HG03064 (cell line): ENCODE data around the gene EIF3L.
A peak's percentile ranks its signal among the peaks of the same experiment; 100 is the strongest.

Experiments
- ATAC-seq: cut with Tn5 transposase; IDR thresholded peaks from one replicate; pipeline ENCODE4 v1.9.1; 2021; ENCODE audit warnings: low read depth; ENCODE audit not compliant: unreplicated experiment

EIF3L gene

DNA sequence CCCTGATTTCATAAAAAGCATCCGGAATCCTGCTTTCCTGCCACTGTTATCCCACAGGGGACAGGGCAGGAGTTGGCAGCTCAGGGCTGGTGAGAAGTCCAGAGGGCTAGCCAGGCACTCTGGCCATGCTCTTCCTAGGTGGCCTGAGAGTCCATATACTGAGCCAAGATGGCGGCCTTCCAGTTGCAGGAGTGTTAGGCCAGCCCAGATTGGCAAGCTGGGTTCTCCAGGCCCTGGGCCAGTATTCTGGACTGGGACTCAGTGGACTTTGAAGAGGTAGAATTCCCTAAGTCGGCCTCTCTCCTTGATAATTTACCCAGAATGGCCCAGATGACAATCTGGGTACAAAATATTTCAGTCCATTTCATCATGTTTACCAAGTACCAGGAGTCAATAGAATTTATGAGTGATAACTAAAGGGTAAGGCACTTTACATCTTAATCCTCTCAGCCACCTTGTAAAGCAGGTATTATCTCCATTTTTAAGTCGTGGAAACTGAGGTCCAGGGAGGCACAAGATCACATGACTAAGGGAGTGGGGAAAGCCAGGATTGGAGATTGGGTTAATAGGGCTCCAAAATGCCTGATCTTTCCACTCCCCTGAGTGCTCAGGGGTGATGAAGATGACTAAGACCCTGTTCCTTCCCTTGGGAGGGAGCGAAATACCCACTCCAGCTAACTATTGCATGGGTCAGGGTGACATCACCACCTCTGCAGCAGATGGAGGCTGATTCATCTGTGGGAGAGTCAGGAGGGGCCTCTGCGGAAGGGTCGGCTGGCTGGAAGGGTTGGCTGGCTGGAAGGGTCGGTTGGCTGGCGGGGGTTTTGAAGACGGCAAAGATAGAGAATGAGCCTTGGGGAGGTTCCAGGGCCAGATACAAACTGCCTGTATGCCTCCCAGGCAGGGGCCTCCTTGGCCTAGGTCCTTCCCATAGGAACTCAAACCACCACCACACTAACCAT, 55.6 kb downstream of the EIF3L start:
- no peak for ATAC-seq

DNA sequence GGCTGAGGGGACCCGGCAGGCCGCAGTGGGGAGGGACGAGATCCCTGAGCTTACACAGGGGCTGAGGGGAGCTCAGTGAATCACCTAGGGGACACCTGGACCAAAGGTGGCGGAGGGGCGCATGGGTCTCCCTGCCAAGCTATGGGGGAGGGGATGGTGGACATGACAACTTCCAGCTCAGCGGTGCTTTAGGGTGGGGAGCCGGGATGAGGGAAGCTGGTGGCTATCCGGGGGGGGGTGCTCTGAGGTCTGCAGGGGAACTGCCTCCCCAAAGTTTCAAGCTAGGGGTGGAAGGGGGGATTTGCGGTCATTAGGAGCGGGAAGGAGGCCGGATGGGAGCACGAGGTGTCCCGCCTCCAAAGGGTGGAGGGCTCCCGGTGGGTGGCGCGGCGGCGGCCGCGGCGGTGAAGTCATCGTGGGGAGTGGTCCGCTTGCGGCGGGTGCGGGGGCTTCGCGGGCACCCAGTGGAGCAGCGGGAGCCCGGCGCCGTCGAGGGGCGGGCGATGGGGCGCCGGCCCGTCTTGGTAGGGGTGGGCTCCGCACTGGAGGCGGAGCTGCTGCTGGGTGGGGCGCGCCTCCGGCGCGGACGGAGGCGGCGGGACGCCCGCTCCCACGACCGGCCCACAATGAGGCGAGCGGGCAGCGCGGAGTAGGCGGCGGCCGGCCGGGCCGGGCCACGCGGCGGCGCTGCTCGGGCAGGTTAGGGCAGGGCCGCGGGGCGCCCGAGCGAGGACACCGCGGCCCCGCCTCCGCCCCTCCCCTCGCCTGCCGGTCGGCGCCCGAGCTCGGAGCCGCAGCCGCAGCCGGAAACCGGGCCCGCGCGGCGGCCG, 56.5 kb downstream of the EIF3L start, which contains the start of gene MICALL1:
TSS of gene MICALL1 (plus strand) at position 764 of the 830 bp plus-strand sequence. CDS start 126 bp downstream, outside the sequence.
- ATAC-seq = peak; percentile 59

DNA sequence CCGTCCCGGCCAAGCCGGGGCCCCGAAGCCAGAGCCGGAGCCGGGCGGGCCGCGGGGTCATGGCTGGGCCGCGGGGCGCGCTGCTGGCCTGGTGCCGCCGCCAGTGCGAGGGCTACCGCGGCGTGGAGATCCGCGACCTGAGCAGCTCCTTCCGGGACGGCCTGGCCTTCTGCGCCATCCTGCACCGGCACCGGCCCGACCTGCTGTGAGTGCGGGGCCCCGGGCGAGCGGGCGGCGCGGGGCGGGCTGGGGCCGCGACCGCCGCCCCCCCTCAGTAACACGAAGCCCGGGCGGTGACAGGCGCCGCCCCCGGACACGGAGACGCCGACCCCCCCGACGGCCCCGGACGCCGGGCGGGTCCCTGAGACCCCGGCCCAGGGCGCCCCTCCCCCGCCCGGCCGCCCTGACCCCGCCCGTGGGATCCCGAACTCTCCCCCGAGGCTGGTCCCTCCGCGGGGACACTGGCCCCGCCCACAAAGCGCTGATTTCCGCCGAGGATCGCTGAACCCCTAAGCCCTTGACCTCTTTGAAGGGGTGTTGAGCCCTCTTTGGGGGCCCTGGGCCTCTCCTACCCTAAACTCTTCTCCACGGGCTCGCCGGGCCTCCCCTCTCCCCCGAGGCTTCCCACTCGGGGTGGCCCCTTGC, 57.3 kb downstream of the EIF3L start:
- peak; percentile 26 for ATAC-seq

DNA sequence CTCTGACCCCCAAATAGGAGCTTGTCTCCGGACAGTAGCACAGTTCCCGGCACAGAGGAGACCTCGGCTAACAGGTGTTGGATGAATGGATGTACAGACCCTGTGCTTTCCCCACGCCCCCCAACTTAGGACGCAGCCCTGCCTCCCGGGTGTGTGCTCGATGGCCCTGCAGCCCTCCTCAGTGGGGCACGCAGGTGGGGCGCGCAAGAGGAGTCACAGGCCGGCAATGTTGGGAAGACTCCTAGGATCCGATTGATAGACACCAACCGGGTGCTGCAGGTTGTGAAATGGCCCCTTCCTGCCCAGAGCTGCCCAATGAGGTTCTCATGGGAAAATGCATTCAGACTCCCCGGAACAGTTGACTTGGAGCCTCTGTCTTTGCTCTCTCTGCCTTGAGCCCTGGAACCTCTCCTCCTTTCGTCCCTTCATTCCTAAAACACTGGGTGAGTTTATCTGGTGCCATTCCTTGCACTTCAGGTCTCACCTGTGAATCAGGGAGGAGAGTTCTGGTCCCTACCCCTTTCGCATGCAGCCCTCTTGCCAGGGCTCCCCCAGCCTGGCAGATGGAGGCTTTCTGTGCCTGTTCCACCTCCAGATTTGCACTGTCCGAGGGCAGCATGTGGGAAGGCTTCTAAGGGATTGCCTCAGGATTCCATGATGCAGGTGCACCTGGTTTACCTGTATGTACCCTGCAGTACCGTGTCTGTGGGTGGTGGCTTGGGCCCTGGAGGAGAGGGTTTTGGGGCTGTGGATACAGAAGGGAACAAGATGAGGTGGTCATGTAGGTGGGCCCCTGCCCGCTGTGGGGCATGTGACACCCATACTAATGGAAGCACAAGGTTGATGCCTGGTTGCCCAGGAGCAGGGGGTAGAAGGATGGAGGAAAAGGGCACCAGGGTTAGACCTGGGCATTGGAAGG, 58.1 kb downstream of the EIF3L start:
- peak; percentile 11 for ATAC-seq

DNA sequence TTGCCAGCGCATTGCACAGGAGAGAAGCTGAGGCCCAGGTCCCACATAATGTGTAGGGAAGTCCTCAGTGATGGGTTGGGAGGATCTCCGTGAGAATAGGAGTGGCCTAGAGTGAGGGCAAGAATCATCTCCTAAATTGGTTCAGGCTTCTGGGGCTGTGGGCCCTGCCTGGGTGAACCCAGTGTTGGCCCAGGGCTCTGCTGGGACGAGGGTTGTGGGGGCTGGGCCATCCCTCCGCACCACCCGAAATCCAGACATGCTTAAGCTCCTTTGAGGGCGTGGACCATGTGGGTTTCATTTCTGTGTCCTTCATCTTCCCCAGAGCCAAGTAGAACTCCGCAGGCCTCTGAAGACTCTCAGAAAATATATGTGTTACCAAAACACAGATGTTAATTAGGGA, 60.5 kb downstream of the EIF3L start:
- no peak for ATAC-seq

DNA sequence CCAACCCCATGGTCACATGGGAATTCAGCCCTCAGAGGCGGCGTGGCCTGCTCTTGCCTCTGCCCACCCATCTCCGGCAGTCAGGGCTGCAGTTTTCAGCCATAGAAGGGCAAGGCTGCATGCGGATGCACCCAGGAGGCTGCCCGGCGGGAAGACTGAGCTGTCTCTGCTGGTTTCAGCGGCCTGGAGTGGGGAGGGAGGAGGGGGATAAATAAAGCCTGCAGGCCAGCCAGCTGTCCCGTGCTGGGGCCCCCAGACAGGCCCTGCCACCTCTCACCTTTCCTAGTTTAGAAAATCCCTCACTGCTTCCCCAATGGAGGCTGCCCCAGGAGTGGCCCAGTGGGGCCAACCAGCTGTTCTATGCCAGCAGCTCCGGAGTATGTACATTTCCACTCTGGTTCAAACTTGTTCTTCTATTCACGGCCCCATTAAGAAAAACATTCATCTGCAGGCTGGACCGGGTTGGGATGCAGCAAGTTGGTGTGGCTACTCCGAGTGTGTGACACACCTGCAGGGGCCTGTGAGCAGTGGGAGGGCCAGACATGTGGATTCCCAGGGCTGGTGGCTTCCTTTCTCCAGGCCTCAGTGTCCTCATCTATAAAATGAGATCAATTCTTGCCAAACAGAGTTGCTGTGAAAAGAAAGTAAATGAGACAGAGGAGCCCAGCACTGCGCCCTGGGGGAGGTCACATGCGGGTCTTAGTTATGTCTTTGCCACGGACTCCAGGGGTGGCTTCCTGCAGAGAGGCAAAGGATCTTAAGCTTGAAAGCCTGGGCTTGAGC, 61.9 kb downstream of the EIF3L start:
- ATAC-seq = no peak

DNA sequence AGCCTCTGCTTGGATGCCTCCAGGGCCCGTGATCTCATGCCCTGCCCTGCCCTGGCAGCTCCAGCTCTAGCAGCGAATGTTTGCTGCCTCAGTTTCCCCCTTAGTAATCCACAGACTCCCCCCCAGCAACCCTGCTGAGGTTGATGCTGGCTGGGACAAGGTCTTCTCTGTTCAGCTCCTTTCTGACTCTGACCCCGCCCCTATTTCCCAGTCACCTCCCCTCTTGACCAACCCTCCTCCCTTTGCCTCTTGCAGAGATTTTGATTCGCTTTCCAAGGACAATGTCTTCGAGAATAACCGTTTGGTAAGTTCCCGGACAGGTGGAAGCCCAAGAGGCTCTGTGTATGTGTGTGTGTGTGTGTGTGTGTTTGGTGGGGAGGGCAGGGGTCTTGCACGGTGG, 62.5 kb downstream of the EIF3L start:
- ATAC-seq = no peak

DNA sequence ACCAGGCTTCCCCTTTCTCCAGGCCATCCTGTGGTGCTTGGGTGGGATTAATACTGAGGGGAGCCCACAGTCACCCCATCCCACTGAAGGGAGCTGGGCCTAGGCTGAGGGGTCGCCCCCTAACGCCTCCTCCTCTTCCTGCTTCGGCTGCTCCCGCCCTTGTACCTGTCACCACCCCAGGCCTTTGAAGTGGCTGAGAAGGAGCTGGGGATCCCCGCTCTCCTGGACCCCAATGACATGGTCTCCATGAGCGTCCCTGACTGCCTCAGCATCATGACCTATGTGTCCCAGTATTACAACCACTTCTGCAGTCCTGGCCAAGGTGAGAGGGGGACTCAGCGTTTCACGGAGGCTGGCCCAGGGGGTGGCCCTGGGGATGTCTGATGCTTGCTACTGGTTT, 63.0 kb downstream of the EIF3L start:
- ATAC-seq = no peak

DNA sequence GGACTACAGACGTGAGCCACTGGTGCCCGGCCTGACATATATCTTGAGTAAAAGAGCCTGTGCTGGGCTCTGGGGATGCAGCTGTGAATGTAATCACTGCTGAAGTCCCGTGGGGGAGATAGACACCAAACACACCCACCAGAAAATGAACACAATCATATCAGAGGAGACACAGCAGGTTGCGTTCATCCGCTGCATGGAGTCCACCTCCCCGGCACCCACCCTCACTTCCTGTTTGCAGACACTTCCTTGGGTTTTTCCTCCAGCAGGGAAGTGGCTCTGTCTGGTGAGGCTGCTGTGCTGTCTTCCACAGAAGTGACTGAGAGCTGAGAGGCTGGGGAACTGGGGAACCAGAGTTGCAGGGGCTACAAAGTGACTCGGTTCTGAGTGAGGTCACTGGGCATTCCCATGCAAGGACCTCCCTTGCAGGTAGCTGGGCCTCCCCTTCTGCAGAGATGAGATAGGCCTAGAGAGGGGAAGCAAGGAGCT, 64.1 kb downstream of the EIF3L start:
- no peak for ATAC-seq

DNA sequence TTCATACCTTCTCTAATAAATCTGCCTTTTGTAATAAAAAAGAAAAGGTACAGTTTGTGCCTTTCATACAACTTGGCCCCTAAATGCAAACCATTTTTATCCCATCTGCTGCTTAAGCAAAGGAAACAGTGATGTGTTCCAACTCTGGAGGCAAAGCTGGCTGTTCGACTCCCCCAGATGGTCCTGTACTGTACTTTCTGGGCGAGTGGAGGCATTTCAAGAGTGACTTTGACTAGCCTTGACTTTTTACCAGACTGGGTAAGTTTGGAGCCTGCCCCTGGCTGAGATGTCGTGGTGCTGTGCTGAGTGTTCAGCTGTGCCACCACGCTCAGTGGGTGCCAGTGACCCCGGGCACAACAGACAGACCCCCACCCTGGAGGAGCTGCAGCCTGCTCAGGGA, 67.1 kb downstream of the EIF3L start:
- ATAC-seq = no peak

DNA sequence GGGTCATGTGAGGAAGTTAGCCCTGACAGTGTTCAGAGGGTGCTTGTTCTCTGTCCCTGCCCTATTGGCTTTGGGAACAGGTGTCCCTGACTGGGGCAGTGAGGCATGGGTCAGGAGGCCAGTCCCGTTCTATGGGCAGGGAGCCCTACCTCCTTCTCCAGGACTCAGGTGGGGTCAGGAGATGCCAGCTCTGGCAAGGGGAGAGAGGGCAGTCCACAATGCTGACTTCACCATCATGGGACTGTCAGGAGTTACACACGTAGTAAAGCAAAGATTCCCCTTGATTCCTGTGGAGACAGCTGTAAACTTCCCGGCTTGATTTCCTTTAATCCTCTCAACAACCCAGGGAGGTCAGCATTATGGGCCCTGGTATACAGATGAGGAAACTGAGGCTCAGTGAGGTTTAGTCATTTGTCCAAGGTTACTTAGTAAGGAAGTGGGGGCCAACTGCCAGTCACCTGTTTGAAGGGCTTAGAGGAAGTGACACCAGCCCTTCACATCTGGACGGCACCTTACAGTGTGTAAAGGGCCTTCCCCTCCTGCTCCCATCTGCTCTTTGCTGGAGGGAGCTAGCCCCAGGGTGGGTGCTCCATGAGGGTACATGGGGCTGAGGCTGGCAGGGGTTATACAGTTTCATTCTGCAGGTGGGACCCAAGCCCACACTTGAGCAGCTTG, 68.8 kb downstream of the EIF3L start:
- no peak for ATAC-seq

DNA sequence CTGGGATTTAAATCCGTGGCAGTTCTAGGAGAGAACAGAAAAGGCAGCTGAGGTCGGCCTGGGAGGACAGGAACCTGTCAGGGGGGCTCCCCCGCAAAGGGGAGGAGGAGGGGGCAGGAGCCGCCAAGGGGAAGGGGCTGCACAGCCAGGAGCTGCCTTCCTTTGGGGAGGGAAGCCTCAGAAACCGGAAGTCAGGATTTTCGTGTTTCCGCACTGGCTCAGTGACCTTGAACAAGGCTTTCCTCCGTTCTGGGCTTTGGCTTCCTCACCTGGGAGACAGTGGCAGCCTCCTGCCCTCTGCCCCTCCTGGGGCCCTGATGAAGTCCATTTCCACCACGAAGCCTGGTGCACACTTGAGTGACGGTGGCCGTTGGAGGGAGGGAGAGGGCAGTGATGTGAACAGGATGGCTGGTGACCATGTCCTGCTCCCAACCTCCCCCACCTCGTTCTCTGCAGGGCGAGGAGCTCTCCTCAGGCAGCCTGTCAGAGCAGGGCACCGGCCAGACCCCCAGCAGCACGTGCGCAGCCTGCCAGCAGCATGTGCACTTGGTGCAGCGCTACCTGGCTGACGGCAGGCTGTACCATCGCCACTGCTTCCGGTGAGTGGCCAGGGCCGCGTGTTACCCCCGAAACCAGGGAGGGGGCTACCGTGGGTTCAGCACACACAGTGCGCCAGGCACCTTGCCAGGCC, 69.5 kb downstream of the EIF3L start:
- no peak for ATAC-seq

DNA sequence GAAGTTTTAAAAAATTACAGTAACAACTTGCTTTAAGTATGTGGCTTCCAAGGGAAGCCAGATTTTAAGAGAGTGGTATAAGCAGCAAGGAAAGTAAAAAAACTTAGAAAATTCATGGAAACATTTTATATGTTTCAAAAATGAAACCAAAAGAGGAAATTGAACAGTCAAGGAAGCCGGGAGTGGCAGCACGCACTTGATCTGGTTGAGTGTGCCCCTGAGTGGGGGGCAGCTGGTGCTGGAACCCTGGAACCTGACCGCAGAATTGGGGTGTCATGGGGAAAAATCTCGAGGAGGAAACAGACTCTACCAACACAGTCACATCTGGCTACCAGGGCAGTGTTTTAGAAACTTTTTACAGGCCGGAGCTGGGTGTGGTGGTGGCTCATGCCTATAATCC, 70.9 kb downstream of the EIF3L start:
- no peak for ATAC-seq

DNA sequence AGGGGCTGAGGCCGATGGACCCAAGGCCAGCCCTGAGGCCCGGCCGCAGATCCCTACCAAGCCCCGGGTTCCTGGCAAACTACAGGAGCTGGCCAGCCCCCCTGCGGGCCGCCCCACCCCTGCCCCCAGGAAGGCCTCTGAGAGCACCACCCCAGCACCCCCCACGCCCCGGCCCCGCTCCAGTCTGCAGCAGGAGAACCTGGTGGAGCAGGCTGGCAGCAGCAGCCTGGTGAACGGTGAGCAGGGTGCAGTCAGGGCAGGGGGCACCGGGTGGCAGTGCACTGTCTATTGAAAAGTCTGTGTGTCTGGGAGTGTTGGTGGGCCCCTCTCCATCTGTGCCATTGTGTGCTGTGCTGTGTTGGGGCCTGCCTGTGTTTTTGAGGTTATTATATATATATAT, 73.0 kb downstream of the EIF3L start:
- no peak for ATAC-seq

DNA sequence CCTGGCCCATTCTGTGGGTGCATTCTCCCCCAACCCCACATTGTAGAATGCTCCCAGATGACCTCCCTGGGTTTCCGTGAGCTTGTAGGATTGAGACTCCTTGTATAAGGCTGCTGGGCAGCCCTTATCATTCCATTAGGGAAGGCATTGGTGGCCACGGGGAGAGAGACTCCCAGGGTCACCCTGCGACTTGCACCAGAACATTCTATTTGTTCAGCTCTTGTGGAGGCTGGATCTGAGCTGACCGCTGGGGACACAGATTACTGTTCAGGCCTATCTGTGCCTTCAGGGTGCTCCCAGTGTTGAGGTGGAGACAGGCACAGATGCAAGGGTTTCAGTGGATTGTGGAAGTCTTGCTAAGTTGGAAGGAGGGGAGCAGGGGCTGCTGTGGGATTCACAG, 74.7 kb downstream of the EIF3L start:
- ATAC-seq = no peak

DNA sequence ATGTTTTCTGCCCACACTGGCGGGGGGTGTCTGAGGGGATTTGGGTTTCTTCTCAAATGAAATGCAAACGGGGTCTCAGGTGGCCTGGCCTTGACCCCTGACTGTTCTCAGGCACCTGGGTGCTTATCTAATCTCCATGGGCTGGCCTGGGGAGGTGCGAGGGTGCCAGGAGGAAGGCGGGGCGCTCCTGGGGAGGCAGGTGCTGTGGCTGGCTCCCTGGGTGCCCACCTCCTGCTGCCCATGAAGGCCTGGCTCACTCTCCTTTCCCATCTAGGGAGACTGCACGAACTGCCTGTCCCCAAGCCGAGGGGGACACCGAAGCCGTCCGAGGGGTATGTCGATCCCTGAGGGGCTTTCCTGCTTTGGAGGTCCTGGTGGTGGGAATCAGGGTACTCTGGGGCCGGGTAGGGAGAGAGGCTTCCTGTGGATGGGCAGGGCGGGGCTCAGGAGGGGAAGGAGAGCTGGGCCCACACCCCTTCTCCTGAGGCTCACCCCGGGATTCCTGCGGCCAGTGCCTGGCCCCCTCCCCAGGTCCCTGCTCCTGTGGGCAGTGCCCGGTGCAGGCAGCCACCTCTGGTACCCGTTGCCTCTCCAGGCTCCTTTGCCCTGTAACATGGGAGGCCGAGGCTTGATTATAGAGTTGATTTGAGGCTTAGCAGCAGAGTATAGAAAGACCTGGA, 75.3 kb downstream of the EIF3L start:
- ATAC-seq = no peak

DNA sequence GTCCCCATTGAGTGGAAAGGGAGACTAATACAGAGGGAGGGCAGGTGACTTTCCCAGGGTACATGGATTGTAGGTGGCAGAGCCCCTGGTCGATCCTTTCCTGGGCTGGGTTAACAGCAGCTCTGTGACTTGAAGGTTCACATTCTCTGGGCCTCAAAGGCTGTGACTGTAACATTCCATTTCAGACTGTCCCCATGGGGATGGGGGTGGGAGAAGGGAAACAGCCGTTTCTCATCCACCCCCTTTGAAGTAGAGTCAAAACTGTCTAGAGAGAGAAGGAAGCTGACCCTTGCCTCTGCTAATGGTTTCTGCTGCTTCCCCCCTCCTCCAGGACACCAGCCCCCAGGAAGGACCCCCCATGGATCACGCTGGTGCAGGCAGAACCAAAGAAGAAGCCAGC, 76.1 kb downstream of the EIF3L start:
- no peak for ATAC-seq
